Mucosa of rectum (tissue), 2 donors: ENCODE results near the gene TNFSF4.

Experiments used
- H3K27ac ChIP-seq, 2 donors: one replicate each; pipeline ENCODE4 v1.7.0; 2013; ENCODE audit warnings: inconsistent platforms in 2 of 2, low read depth in 2 of 2, low read length in 2 of 2
- H3K27me3 ChIP-seq, 2 donors: one replicate each; pipeline ENCODE4 v1.7.0; 2013; ENCODE audit warnings: low read length in 2 of 2; ENCODE audit not compliant: control insufficient read depth in 2 of 2, insufficient read depth in 2 of 2
- H3K36me3 ChIP-seq, 2 donors: one replicate each; pipeline ENCODE4 v1.7.0; 2013; ENCODE audit warnings: low read length in 2 of 2; ENCODE audit not compliant: control insufficient read depth in 2 of 2, insufficient read depth in 2 of 2
- H3K4me1 ChIP-seq, 2 donors: one replicate each; pipeline ENCODE4 v1.7.0; 2013; ENCODE audit warnings: low read length in 2 of 2, mild to moderate bottlenecking in 1 of 2; ENCODE audit not compliant: control insufficient read depth in 2 of 2, insufficient read depth in 2 of 2
- H3K4me3 ChIP-seq, 2 donors: one replicate each; pipeline ENCODE4 v1.7.0; 2013; ENCODE audit warnings: low read length in 2 of 2
- H3K9ac ChIP-seq, 2 donors: one replicate each; pipeline ENCODE4 v1.7.0; 2013; ENCODE audit warnings: low read length in 2 of 2, low read depth in 1 of 2, mild to moderate bottlenecking in 1 of 2
- H3K9me3 ChIP-seq, 2 donors: one replicate each; pipeline ENCODE4 v1.7.0; 2013; ENCODE audit warnings: low read length in 2 of 2; ENCODE audit not compliant: control insufficient read depth in 2 of 2
- donor health status: healthy.
- donor health status: Normal muscosa, but diverticular disease.

Gene TNFSF4

DNA sequence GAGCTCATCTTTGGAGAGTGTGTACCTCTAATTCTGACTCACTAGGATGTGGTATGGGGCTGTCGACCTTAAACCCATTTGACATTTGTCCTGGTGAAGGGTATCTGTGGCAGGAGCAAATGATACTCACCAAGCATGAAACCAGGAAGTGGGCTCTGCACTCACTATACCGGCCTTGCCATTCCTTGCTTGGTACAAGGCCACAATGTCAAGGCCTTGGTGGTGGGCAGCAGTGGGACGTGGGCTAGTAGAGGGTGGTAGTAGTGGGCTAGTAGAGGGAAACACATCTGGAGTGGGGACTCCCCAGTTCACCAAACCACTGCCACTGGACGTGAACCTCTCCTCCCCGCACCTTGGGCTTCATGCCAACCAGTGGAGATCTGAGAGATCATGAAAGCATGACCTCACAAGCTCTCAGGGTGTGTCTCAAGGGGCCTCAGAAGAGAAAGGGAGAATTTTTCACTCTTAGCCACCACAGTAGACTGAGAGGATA is 11.5 kb downstream of the TNFSF4 start:
- H3K27ac ChIP-seq = no peak overlapping the region
- no peak overlapping the region for H3K4me3 ChIP-seq
- no peaks in the 10 kb centered on the region for H3K27me3 ChIP-seq
- H3K36me3 ChIP-seq = no peaks in the 10 kb centered on the region
- H3K9ac ChIP-seq = no peak overlapping the region
- H3K9me3 ChIP-seq = no peaks in the 10 kb centered on the region
- H3K4me1 ChIP-seq = peaks cover 0 to 1% of the 10 kb centered on the region in 2 donors

- Histone ChIP-seq H3K36me3 (no peaks in the 10 kb centered on the region), H3K9me3 (no peaks in the 10 kb centered on the region), H3K27ac (no peak overlapping the region), H3K4me3 (no peak overlapping the region), H3K9ac (no peak overlapping the region), H3K27me3 (no peaks in the 10 kb centered on the region), H3K4me1 (peaks cover 6 to 8% of the 10 kb centered on the region in 2 donors)
Measured at GRCh38 chr1:173193639-173194038, 13.5 kb downstream of the TNFSF4 start.

- no peaks in the 10 kb centered on the region for H3K36me3 ChIP-seq
- H3K4me3 ChIP-seq = no peak overlapping the region
- no peaks in the 10 kb centered on the region for H3K27me3 ChIP-seq
- H3K9me3 ChIP-seq = no peaks in the 10 kb centered on the region
- no peak overlapping the region for H3K27ac ChIP-seq
- H3K9ac ChIP-seq = no peak overlapping the region
- peaks cover 6 to 8% of the 10 kb centered on the region in 2 donors for H3K4me1 ChIP-seq
Measured at GRCh38 chr1:173191011-173191705, 16.0 kb downstream of the TNFSF4 start.

- Histone ChIP-seq H3K4me3 (no peak overlapping the region), H3K36me3 (no peaks in the 10 kb centered on the region), H3K9ac (no peak overlapping the region), H3K27me3 (no peaks in the 10 kb centered on the region), H3K9me3 (no peaks in the 10 kb centered on the region), H3K4me1 (peaks cover 6 to 8% of the 10 kb centered on the region in 2 donors), H3K27ac (no peak overlapping the region)
Measured at GRCh38 chr1:173190101-173190936, 16.8 kb downstream of the TNFSF4 start.

DNA sequence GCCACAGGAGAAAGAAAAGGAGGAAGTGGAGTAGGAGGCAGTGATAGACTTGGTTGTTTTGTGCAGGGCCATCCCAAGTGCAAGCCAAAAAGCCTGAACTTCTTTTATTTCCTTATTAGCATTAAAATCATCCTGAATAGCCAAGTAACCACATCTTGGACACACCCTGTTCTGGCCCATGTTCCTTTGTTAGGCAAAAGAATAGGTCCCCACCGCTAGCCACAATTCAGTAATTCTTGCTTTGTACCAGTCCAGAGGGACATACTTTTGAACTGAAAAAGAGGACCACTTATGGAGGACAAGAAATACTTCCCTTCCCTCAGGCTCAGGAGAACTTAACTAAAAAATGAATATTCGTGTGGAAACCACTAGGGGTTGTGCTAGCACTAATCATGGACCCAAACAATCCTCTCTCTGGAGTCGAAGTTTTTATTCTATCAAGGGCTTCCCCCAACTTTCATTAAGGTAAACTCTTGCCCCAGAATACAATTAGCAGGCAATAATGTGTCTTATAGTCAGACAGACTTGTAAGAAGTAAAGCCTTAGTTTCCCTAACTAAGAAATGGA is 19.4 kb downstream of the TNFSF4 start:
- no peaks in the 10 kb centered on the region for H3K36me3 ChIP-seq
- H3K27ac ChIP-seq = no peak overlapping the region
- no peaks in the 10 kb centered on the region for H3K27me3 ChIP-seq
- H3K4me1 ChIP-seq = peaks cover 6 to 8% of the 10 kb centered on the region in 2 donors
- H3K9me3 ChIP-seq = no peaks in the 10 kb centered on the region
- H3K4me3 ChIP-seq = no peak overlapping the region
- no peak overlapping the region for H3K9ac ChIP-seq

GRCh38 chr1:173181791-173182190 is 25.3 kb downstream of the TNFSF4 start:
- no peaks in the 10 kb centered on the region for H3K36me3 ChIP-seq
- no peaks in the 10 kb centered on the region for H3K9me3 ChIP-seq

GRCh38 chr1:173176246-173176645 is 30.9 kb downstream of the TNFSF4 start:
- Histone ChIP-seq H3K27ac (no peak overlapping the region), H3K9me3 (peaks cover 0 to 9% of the 10 kb centered on the region in 2 donors)

More at GRCh38 chr1:173181791-173182190, 25.3 kb downstream of the TNFSF4 start:
- H3K27me3 ChIP-seq = no peaks in the 10 kb centered on the region
- H3K4me3 ChIP-seq = no peak overlapping the region
- no peaks in the 10 kb centered on the region for H3K4me1 ChIP-seq
- no peak overlapping the region for H3K9ac ChIP-seq
- H3K27ac ChIP-seq = no peak overlapping the region

GRCh38 chr1:173175514-173176145 is 31.5 kb downstream of the TNFSF4 start:
- Histone ChIP-seq H3K27me3 (no peaks in the 10 kb centered on the region), H3K4me3 (no peak overlapping the region), H3K9ac (no peak overlapping the region), H3K27ac (no peak overlapping the region), H3K4me1 (no peaks in the 10 kb centered on the region), H3K36me3 (no peaks in the 10 kb centered on the region), H3K9me3 (peaks cover 0 to 9% of the 10 kb centered on the region in 2 donors)

More at GRCh38 chr1:173176246-173176645, 30.9 kb downstream of the TNFSF4 start:
- Histone ChIP-seq H3K9ac (no peak overlapping the region), H3K36me3 (no peaks in the 10 kb centered on the region), H3K4me3 (no peak overlapping the region), H3K4me1 (no peaks in the 10 kb centered on the region), H3K27me3 (no peaks in the 10 kb centered on the region)

GRCh38 chr1:173173388-173173787 is 33.7 kb downstream of the TNFSF4 start:
- Histone ChIP-seq H3K27me3 (no peaks in the 10 kb centered on the region), H3K36me3 (no peaks in the 10 kb centered on the region), H3K9ac (no peak overlapping the region), H3K4me1 (no peaks in the 10 kb centered on the region), H3K4me3 (no peak overlapping the region), H3K27ac (no peak overlapping the region), H3K9me3 (peaks cover 0 to 9% of the 10 kb centered on the region in 2 donors)
